Hepatocyte (in vitro differentiated cells): ENCODE results near the gene DAB2IP. TPM values are rescaled to one million over a fixed set of nuclear protein-coding genes. Genes with fewer than 3 reads are reported as not detected.

Experiments
- DNase-seq: peaks from one replicate; pipeline ENCODE4 v3.0.0-alpha.2; 2016; ENCODE audit warnings: low spot score
- H2AFZ ChIP-seq: fragments of 200-600 bp; sonication (generic); 2 replicates; pipeline ENCODE4 v1.6.0; 2016; ENCODE audit warnings: antibody characterized with exemption, mild to moderate bottlenecking
- H3K27ac ChIP-seq: fragments of 200-600 bp; sonication (generic); 2 replicates; pipeline ENCODE4 v1.5.1; 2016; ENCODE audit warnings: mild to moderate bottlenecking
- H3K27me3 ChIP-seq: fragments of 200-600 bp; sonication (generic); 2 replicates; pipeline ENCODE4 v1.6.1; 2016
- H3K36me3 ChIP-seq: fragments of 200-600 bp; sonication (generic); replicated peaks from 2 replicates; pipeline ENCODE4 v1.5.1; 2016; ENCODE audit warnings: low read depth; ENCODE audit not compliant: insufficient read depth
- H3K4me1 ChIP-seq: fragments of 200-600 bp; sonication (generic); 2 replicates; pipeline ENCODE4 v1.5.1; 2016; ENCODE audit warnings: mild to moderate bottlenecking, moderate library complexity; ENCODE audit not compliant: insufficient read depth
- H3K4me2 ChIP-seq: fragments of 200-600 bp; sonication (generic); 2 replicates; pipeline ENCODE4 v1.6.0; 2016
- H3K4me3 ChIP-seq: fragments of 200-600 bp; sonication (generic); 2 replicates; pipeline ENCODE4 v1.5.1; 2016; ENCODE audit warnings: mild to moderate bottlenecking
- H3K79me2 ChIP-seq: fragments of 200-600 bp; sonication (generic); 2 replicates; pipeline ENCODE4 v1.6.0; 2017; ENCODE audit warnings: mild to moderate bottlenecking
- H3K9me2 ChIP-seq: fragments of 200-600 bp; sonication (generic); replicated peaks from 2 replicates; pipeline ENCODE4 v1.6.0; 2017; ENCODE audit warnings: mild to moderate bottlenecking; ENCODE audit not compliant: insufficient read depth
- H3K9me3 ChIP-seq: fragments of 200-600 bp; sonication (generic); 2 replicates; pipeline ENCODE4 v1.5.1; 2016; ENCODE audit warnings: low read depth, mild to moderate bottlenecking
- H4K20me1 ChIP-seq: fragments of 200-600 bp; sonication (generic); 2 replicates; pipeline ENCODE4 v1.6.0; 2016; ENCODE audit warnings: mild to moderate bottlenecking; ENCODE audit not compliant: insufficient read depth, poor library complexity, severe bottlenecking
- EZH2 ChIP-seq: fragments of 200-600 bp; sonication (generic); IDR thresholded peaks from 2 replicates; pipeline ENCODE4 v1.6.1; 2016; ENCODE audit warnings: antibody characterized with exemption, mild to moderate bottlenecking, borderline replicate concordance
- EZH2phosphoT487 ChIP-seq: fragments of 200-600 bp; sonication (generic); IDR thresholded peaks from one replicate; pipeline ENCODE4 v1.6.1; 2018; ENCODE audit warnings: antibody characterized with exemption, mild to moderate bottlenecking, low read depth, moderate library complexity; ENCODE audit not compliant: unreplicated experiment, severe bottlenecking
- WGBS: methylation state at CpG from one replicate; pipeline ENCODE4 v1.1.6; 2016; ENCODE audit warnings: low lambda C conversion rate; ENCODE audit errors: missing lambda C conversion rate; 5-methylcytosine and 5-hydroxymethylcytosine counted together
- polyA plus RNA-seq: library from polyadenylated mRNA; unstranded; fragments of >200 nt; fragmentation: Nextera tagmentation; extraction: Ambion mirVana; gene quantifications from 2 replicates; pipeline ENCODE4 v1.2.1, GENCODE V29; 2016
- total RNA-seq: library from RNA; depleted of rRNA; stranded (reverse); fragments of >200 nt; gene quantifications from 2 replicates; pipeline ENCODE4 v1.2.3, GENCODE V29; 2014
- TF ChIP-seq, protein P1 (sequence below): fragments of 200-600 bp; sonication (generic); IDR thresholded peaks from 2 replicates; pipeline ENCODE4 v1.5.1; 2016; ENCODE audit warnings: antibody characterized with exemption, mild to moderate bottlenecking; ENCODE audit not compliant: poor library complexity

The DAB2IP gene
- total and polyA plus RNA-seq, 2 experiments from 2014 or later = 11.6 to 31.0 TPM

DNA sequence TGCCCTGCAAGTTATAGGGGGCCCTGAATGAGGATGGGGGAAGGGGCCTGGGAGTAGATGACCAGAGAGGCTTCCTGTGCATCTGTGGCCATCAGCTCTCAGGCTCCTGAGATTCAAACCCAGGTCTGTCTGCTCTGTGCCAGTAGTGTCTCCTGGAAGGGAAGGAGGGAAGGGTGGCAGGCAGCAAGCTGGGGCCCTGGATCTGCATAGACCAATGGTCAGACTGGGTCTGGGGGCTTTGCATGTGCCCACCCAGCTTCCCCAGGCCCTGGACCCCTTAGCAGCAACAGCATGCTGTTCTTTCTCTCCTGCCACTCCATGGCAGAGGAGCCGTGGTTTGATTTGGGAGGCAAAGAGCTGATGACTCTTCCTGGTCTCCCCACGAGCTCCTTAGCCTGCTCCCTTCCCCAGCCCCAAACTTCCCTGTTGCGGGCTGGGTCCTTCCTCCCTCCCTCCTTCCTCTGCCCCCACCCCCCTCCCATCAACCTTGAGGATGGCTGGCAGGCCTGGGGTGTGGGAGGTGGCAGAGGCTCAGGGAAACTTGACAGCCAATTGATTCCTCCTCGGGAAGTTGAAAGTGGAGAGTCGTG is 31.6 kb downstream of the DAB2IP start:
- H3K36me3 ChIP-seq = no peaks in the 10 kb centered on the region

DNA sequence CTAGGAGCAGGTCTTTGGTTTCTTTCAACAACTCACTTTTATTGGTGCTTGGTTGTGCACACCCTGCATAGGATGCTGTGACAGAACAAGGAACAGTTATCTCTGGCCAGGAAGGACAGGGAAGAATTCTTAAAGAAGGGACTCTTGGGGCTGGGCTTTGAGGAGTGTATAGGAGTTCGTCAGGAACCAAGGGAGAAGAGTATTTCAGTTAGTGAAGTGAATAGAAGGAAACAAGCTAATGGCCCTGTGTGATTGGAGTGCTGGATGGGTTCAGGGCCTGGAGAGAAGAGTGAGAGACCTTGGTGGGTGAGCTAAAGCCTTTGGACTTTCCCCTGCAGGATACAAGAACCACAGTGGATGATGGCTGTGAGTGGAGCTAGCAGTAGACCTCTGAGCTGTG is 32.2 kb downstream of the DAB2IP start:
- DNase-seq = no peak
- 95% methylated on average over 1 of the region's 1 CpG for WGBS
- H3K4me2 ChIP-seq = no peak overlapping the region
- H3K9me3 ChIP-seq = no peaks in the 10 kb centered on the region
- no peaks in the 10 kb centered on the region for H3K4me1 ChIP-seq
- H3K9me2 ChIP-seq = no peaks in the 10 kb centered on the region
- no peak overlapping the region for H3K27ac ChIP-seq
- no peaks in the 10 kb centered on the region for H3K36me3 ChIP-seq
- TF ChIP-seq EZH2phosphoT487 (no peak), EZH2 (no peak)
- TF ChIP-seq, protein P1, sequence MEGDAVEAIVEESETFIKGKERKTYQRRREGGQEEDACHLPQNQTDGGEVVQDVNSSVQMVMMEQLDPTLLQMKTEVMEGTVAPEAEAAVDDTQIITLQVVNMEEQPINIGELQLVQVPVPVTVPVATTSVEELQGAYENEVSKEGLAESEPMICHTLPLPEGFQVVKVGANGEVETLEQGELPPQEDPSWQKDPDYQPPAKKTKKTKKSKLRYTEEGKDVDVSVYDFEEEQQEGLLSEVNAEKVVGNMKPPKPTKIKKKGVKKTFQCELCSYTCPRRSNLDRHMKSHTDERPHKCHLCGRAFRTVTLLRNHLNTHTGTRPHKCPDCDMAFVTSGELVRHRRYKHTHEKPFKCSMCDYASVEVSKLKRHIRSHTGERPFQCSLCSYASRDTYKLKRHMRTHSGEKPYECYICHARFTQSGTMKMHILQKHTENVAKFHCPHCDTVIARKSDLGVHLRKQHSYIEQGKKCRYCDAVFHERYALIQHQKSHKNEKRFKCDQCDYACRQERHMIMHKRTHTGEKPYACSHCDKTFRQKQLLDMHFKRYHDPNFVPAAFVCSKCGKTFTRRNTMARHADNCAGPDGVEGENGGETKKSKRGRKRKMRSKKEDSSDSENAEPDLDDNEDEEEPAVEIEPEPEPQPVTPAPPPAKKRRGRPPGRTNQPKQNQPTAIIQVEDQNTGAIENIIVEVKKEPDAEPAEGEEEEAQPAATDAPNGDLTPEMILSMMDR = no peak
- H3K79me2 ChIP-seq = peaks cover 3% of the 10 kb centered on the region
- no peak overlapping the region for H2AFZ ChIP-seq
- H3K4me3 ChIP-seq = no peak overlapping the region
- no peaks in the 10 kb centered on the region for H3K27me3 ChIP-seq
- H4K20me1 ChIP-seq = peaks cover 3% of the 10 kb centered on the region

More for the DNA sequence above, 31.6 kb downstream of the DAB2IP start:
- no peaks in the 10 kb centered on the region for H3K9me3 ChIP-seq
- no peak overlapping the region for H3K4me3 ChIP-seq
- 79% methylated on average over 5 of the region's 5 CpGs for WGBS
- no peak for DNase-seq
- H3K27ac ChIP-seq = no peak overlapping the region
- H4K20me1 ChIP-seq = peaks cover 3% of the 10 kb centered on the region
- H3K79me2 ChIP-seq = peaks cover 3% of the 10 kb centered on the region
- H3K9me2 ChIP-seq = no peaks in the 10 kb centered on the region
- TF ChIP-seq EZH2phosphoT487 (no peak), EZH2 (no peak)
- TF ChIP-seq, protein P1 = no peak
- no peak overlapping the region for H3K4me2 ChIP-seq
- no peaks in the 10 kb centered on the region for H3K4me1 ChIP-seq
- no peaks in the 10 kb centered on the region for H3K27me3 ChIP-seq
- no peak overlapping the region for H2AFZ ChIP-seq

DNA sequence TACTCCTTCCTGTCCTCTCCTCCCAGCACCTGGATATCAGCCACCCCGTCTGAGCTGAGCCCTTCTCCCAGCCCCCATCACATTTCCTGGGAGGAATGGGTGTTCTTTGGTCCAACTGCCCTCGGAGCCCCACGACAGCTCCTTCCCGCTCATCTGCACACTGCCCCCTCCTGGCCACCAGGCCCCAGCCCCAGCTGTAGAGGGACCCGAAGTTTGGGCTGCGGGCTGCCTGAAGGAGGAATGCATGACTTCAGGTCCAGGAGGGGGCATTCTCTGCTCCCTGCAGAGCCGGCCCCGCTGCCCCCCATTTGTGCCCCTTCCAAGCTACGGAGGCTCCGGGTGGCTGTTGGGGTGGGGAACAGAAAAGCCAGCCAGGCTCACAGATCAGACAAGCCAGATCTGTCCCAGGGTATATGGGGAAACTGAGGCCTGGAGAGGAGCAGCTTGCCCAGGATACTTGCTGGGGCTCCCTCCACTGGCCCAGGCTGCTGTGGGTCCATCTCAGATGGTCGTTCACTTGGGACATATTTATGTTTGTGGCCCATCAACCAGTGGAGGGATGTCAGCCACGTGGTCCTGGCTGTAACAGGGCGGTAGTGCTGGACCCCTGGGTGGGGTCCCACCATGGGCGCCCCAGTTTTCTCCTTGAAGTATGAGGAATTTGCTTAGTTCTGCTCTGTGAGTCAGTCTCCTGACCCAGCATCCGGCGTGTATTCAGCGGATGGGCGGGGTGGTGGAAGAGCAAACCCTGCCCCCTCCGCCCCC is 33.1 kb downstream of the DAB2IP start:
- Histone ChIP-seq H2AFZ (no peak overlapping the region), H3K4me2 (no peak overlapping the region), H3K27ac (no peak overlapping the region), H3K9me3 (no peaks in the 10 kb centered on the region), H3K36me3 (no peaks in the 10 kb centered on the region), H3K79me2 (peaks cover 3% of the 10 kb centered on the region), H3K9me2 (no peaks in the 10 kb centered on the region), H4K20me1 (peaks cover 3% of the 10 kb centered on the region), H3K27me3 (no peaks in the 10 kb centered on the region), H3K4me3 (no peak overlapping the region), H3K4me1 (no peaks in the 10 kb centered on the region)
- WGBS = 77% methylated on average over 15 of the region's 19 CpGs
- no peak for TF ChIP-seq EZH2
- TF ChIP-seq, protein P1 = peak; percentile 54
- DNase-seq = peak; percentile 54
